ENCODE results near the gene CSF1R. TPM values are rescaled to one million over a fixed set of nuclear protein-coding genes. Genes with fewer than 3 reads are reported as not detected.

The CSF1R gene
- total RNA-seq: not detected in 2 replicates

GRCh38 chr5:150085950-150086715 lies at the start of gene CSF1R:
CSF1R (minus strand) TSS chr5:150086554; CDS start chr5:150086427, 127 bp downstream.

Other genes starting within 250 kb of the CSF1R start
- 0.06 TPM in 1 of 2 replicates, not detected in the other for gene PDE6A, start 141.8 kb downstream of the CSF1R start, total RNA-seq
- gene SLC26A2, start 125.8 kb downstream of the CSF1R start, total RNA-seq: 13.6 and 40.5 TPM in 2 replicates
- gene TIGD6, start 85.9 kb downstream of the CSF1R start, total RNA-seq: 4.5 and 6.2 TPM in 2 replicates
- 31.1 and 51.5 TPM in 2 replicates for gene HMGXB3, start 85.8 kb downstream of the CSF1R start, total RNA-seq
- 2.6 and 8.9 TPM in 2 replicates for gene PDGFRB, start 69.3 kb upstream of the CSF1R start, total RNA-seq
- not detected in 2 replicates for gene CDX1, start 80.2 kb upstream of the CSF1R start, total RNA-seq
- gene SLC6A7, start 103.5 kb upstream of the CSF1R start, total RNA-seq: not detected in 2 replicates
- gene CAMK2A, start 203.2 kb upstream of the CSF1R start, total RNA-seq: not detected in 2 replicates
- gene ARSI, start 216.4 kb upstream of the CSF1R start, total RNA-seq: 0.16 and 0.63 TPM in 2 replicates